Ovary (tissue), 9 donors: Measurements from ENCODE around the gene SIPA1L3. TPM values are rescaled to one million over a fixed set of nuclear protein-coding genes. Genes with fewer than 3 reads are reported as not detected.

Experiments used
- DNase-seq, 5 donors: peaks; one replicate each; pipeline ENCODE4 v3.0.0-alpha.2; 2019 to 2020
- H3K27ac ChIP-seq, 2 donors: fragments of 200-600 bp; one replicate each; pipeline versions ENCODE4 v1.5.1 to v1.8.0; 2019 to 2022
- H3K27me3 ChIP-seq: fragments of 200-600 bp; one replicate; pipeline ENCODE4 v1.8.0; 2022
- H3K36me3 ChIP-seq: fragments of 200-600 bp; sonication (generic); one replicate; pipeline ENCODE4 v1.5.1; 2019
- H3K4me1 ChIP-seq: one replicate; pipeline ENCODE4 v1.8.1; 2013; ENCODE audit warnings: mild to moderate bottlenecking, moderate library complexity; ENCODE audit not compliant: insufficient read depth
- H3K4me3 ChIP-seq: fragments of 200-600 bp; sonication (generic); one replicate; pipeline ENCODE4 v1.5.1; 2017
- H3K9me3 ChIP-seq, 2 donors: fragments of 200-600 bp in 1 of 2; sonication (generic) in 1 of 2; one replicate each; pipeline versions ENCODE4 v1.5.1 to v1.8.1; 2013 to 2019; ENCODE audit warnings: mild to moderate bottlenecking in 1 of 2, moderate library complexity in 1 of 2
- EP300 ChIP-seq: sonication (generic); formaldehyde crosslinking; IDR thresholded peaks from one replicate; pipeline ENCODE4 v1.6.1; 2017; ENCODE audit warnings: antibody characterized with exemption
- POLR2A ChIP-seq: fragments of 450-650 bp; IDR thresholded peaks from one replicate; pipeline ENCODE4 v1.6.1; 2017; ENCODE audit warnings: antibody characterized with exemption, mild to moderate bottlenecking, moderate library complexity
- WGBS, 3 donors: extraction: QIAGEN DNeasy Blood & Tissue Kit in 1 of 3; methylation state at CpG; one replicate each; pipeline versions ENCODE4 v1.1.5 to v1.1.7; 2013 to 2017; 5-methylcytosine and 5-hydroxymethylcytosine counted together
- intact Hi-C, 4 donors: fragments of 100-400 bp; cut with DNase I; formaldehyde crosslinking; loops; one replicate each; pipeline versions ENCODE4 v1.11.0 to v1.15.1; 2022 to 2023
- polyA plus RNA-seq, 2 donors: library from polyadenylated mRNA; stranded (reverse); fragments of 200-250 nt in 1 of 2; fragments of 350-450 nt in 1 of 2; fragmentation: Illumina TruSeq in 1 of 2; extraction: RNeasy Lipid Tissue Mini Kit (QIAGEN cat#74804) in 1 of 2; gene quantifications; one replicate each; pipeline ENCODE4 v1.2.3, GENCODE V29; 2013 to 2014
- total RNA-seq, 7 donors: library from RNA; depleted of rRNA in 2 of 7; stranded (reverse); fragments of >200 nt in 2 of 7; fragmentation: NEBNext Ultra II Directional in 3 of 7; extraction: Animal tissue kit (Norgen Biotek cat#: 25700) in 3 of 7; gene quantifications; one replicate each; pipeline versions ENCODE4 v1.1.0 to v1.2.4, GENCODE V29; 2016 to 2023
- TF ChIP-seq, protein P1 (sequence below), 3 donors: fragments of 450-650 bp in 2 of 3; fragments of 200-600 bp in 1 of 3; IDR thresholded peaks; one replicate each; pipeline versions ENCODE4 v1.5.1 to v1.8.0; 2016 to 2022; ENCODE audit warnings: antibody characterized with exemption in 3 of 3, mild to moderate bottlenecking in 1 of 3
- donor health status: DM: no; HTN: no; CAD: no; lungs with moderate emphysema.
- donor health status: DM: no; HTN: no; CAD: no.
- donor health status: Bipolar disorder and iron deficiency.
- donor health status: DM: yes; HTN: yes; CAD: no.
- donor health status: DM: no; HTN: no; CAD: no.
- donor health status: DM: yes; HTN: yes; CAD: no.

SIPA1L3 gene
- total and polyA plus RNA-seq, 9 donors, result 4.5 to 27.9 (median 18.2) TPM

DNA sequence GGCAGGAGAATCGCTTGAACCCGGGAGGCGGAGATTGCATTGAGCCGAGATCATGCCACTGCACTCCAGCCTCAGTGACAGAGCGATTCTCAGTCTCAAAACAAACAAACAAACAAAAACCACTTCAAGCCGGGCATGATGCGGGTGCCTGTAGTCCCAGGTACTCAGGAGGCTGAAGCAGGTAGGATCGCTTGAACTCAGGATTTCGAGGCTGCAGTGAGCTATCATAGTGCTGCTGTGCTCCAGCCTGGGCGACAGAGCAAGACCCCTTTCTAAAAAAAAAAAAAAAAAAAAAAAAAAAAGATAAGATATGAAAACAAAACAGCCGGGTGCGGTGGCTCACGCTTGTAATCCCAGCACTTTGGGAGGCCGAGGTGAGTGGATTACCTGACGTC is 336.3 kb downstream of the SIPA1L3 start:
- no peak overlapping the region for H3K4me3 ChIP-seq
- H3K4me1 ChIP-seq, result peaks cover 6% of the 10 kb centered on the region
- intact Hi-C loops, result loop anchor here in 1 of 4 donors (5.0 kb wide), 1 partner anchor 89 kb away; no protein-coding TSS in a partner anchor
- H3K27ac ChIP-seq, result no peak overlapping the region
- 52 to 57% (median 55%) methylated on average over 15 of the region's 15 CpGs for WGBS, 3 donors
- H3K36me3 ChIP-seq, result no peaks in the 10 kb centered on the region
- no peak for DNase-seq
- H3K27me3 ChIP-seq, result no peaks in the 10 kb centered on the region
- no peaks in the 10 kb centered on the region for H3K9me3 ChIP-seq
- TF ChIP-seq, protein P1, sequence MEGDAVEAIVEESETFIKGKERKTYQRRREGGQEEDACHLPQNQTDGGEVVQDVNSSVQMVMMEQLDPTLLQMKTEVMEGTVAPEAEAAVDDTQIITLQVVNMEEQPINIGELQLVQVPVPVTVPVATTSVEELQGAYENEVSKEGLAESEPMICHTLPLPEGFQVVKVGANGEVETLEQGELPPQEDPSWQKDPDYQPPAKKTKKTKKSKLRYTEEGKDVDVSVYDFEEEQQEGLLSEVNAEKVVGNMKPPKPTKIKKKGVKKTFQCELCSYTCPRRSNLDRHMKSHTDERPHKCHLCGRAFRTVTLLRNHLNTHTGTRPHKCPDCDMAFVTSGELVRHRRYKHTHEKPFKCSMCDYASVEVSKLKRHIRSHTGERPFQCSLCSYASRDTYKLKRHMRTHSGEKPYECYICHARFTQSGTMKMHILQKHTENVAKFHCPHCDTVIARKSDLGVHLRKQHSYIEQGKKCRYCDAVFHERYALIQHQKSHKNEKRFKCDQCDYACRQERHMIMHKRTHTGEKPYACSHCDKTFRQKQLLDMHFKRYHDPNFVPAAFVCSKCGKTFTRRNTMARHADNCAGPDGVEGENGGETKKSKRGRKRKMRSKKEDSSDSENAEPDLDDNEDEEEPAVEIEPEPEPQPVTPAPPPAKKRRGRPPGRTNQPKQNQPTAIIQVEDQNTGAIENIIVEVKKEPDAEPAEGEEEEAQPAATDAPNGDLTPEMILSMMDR (IDR thresholded peaks at IDR 0.05), result no peak
- TF ChIP-seq POLR2A (no peak), EP300 (no peak)

DNA sequence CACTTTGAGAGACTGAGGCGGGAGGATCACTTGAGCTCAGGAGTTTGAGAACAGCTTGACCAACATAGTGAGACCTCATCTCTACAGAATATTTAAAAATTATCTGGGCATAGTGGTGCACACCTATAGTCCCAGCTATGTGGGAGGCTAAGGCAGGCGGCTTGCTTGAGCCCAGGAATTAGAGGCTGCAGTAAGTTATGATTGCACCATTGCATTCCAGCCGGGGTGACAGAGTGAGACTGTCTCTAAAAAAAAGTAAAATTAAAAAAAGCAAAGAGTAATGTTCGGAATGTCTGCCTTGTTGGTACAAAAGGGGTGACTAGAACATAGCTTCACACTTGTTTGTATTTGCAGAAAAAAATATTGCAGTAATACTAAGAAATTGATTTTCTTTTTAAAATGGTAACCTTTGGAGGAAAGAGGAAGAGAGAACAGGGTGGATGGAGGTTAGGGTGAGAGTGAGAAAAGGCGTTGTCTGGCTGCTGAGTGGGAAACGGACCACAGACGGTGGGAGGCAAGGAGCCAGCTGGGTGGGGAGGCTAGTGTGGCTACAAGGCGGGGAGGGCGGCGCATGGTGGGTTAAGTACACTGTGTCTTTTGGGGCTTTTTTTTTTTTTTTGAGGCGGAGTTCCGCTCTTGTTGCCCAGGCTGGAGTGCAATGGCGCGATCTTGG is 339.0 kb downstream of the SIPA1L3 start:
- H3K36me3 ChIP-seq, result no peaks in the 10 kb centered on the region
- H3K9me3 ChIP-seq, result no peaks in the 10 kb centered on the region
- intact Hi-C loops, result loop anchor here in 1 of 4 donors (5.0 kb wide), 1 partner anchor 86 kb away; no protein-coding TSS in a partner anchor
- no peaks in the 10 kb centered on the region for H3K27me3 ChIP-seq
- TF ChIP-seq EP300 (no peak), POLR2A (no peak)
- TF ChIP-seq, protein P1 (IDR thresholded peaks at IDR 0.05), result no peak
- H3K27ac ChIP-seq, result no peak overlapping the region
- H3K4me1 ChIP-seq, result peaks cover 6% of the 10 kb centered on the region
- DNase-seq, result peak; percentile 56 to 79 (median 61)
- H3K4me3 ChIP-seq, result no peak overlapping the region
- WGBS, 3 donors, result 11 to 33% (median 14%) methylated on average over 13 to 14 of the region's 14 CpGs

DNA sequence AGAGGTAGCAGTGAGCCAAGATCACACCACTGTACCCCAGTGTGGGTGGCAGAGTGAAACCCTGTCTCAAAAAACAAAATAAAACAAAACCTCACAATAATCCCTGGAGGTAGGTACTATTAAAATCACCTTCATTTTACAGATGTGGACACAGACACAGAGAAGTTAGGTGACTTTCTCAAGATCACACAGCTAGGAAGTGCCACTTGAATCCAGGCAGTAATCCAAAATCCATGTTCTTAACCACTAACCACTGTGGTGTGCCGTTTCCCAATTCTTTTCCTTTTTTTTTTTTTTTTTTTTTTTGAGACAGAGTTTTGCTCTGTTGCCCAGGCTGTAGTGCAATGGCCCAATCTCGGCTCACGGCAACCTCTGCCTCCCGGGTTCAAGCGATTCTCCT is 340.1 kb downstream of the SIPA1L3 start:
- intact Hi-C loops, result loop anchor here in 1 of 4 donors (5.0 kb wide), 1 partner anchor 85 kb away; no protein-coding TSS in a partner anchor
- H3K9me3 ChIP-seq, result no peaks in the 10 kb centered on the region
- no peaks in the 10 kb centered on the region for H3K36me3 ChIP-seq
- no peaks in the 10 kb centered on the region for H3K27me3 ChIP-seq
- TF ChIP-seq EP300 (no peak), POLR2A (no peak)
- TF ChIP-seq, protein P1 (IDR thresholded peaks at IDR 0.05), result no peak
- no peak overlapping the region for H3K27ac ChIP-seq
- H3K4me3 ChIP-seq, result no peak overlapping the region
- no peak for DNase-seq
- WGBS, 3 donors, result 47 to 68% (median 66%) methylated on average over 4 to 5 of the region's 5 CpGs
- H3K4me1 ChIP-seq, result peaks cover 8% of the 10 kb centered on the region

DNA sequence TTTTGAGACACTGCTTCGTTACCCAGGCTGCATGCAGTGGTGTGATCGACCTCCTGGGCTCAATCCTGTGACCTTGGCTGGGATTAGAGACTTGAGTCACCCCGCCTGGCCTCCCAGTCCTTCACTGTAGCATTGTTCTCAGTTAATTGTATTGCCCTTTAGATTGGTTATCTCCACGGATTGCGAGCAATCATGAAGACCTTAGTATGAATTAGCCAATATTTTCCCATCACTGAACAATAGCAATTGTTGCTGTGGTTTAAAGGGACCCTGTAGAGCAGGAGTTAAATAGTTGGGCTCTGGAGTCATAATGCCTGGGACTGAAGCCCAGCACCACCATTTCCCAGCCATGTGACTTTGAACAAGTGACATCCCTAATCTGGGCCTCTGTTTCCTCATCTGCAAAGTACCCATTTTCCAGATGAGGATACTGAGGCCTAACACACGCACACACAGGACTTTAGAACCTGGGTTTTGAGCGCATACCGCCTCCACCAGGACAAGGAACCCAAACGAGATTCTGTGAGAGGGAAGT is 340.8 kb downstream of the SIPA1L3 start:
- TF ChIP-seq POLR2A (no peak), EP300 (no peak)
- TF ChIP-seq, protein P1 (IDR thresholded peaks at IDR 0.05), result no peak
- 56 to 68% (median 58%) methylated on average over 9 of the region's 9 CpGs for WGBS, 3 donors
- no peak for DNase-seq
- H3K4me3 ChIP-seq, result no peak overlapping the region
- intact Hi-C loops, result loop anchor here in 1 of 4 donors (5.0 kb wide), 1 partner anchor 84 kb away; no protein-coding TSS in a partner anchor
- H3K27ac ChIP-seq, result peak overlapping the region in 1 of 2 donors; percentile 22
- no peaks in the 10 kb centered on the region for H3K27me3 ChIP-seq
- H3K4me1 ChIP-seq, result peaks cover 14% of the 10 kb centered on the region
- H3K9me3 ChIP-seq, result no peaks in the 10 kb centered on the region
- H3K36me3 ChIP-seq, result no peaks in the 10 kb centered on the region
